GM21423 (cell line): ENCODE data around the gene GDAP1L1.

Experiments used
- ATAC-seq: cut with Tn5 transposase; IDR thresholded peaks from one replicate; pipeline ENCODE4 v1.9.1; 2021; ENCODE audit warnings: mild to moderate bottlenecking, moderate library complexity; ENCODE audit not compliant: unreplicated experiment

The GDAP1L1 gene

DNA sequence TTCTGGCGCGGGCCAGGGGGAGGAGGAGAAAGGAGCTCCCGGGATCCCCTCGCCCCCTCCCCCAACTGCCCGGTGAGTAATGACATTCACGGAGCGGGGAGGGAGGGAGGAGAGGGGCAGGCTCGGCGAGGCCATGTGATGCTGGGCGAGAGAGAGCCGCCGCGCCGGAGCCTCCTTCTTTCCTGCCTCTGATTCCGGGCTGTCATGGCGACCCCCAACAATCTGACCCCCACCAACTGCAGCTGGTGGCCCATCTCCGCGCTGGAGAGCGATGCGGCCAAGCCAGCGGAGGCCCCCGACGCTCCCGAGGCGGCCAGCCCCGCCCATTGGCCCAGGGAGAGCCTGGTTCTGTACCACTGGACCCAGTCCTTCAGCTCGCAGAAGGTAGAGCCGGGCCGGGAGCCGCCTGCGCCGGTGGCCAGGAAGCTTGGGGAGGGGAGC, at the start of gene GDAP1L1:
TSS of gene GDAP1L1 (plus strand) at position 178 of the 441 bp plus-strand sequence. CDS start at position 205, 27 bp downstream.
- no peak for ATAC-seq

DNA sequence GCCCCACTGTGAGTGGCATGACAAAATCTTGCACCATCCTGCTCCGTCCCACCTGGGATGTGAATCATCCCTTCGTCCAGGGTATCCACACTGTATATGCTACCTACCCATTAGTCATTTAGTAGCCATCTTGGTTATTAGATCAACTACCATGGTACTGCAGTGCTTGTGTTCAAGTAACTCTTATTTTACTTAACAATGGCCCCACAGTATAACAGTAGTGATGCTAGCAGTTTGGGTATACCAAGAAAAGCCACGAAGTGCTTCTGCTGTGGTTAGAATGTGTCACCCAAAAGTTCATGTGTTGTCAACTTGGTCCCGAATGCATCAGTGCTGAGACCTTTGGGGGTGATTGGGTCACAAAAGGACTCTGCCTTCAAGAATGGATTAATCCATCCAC, 48.2 kb upstream of the GDAP1L1 start:
- ATAC-seq: no peak

DNA sequence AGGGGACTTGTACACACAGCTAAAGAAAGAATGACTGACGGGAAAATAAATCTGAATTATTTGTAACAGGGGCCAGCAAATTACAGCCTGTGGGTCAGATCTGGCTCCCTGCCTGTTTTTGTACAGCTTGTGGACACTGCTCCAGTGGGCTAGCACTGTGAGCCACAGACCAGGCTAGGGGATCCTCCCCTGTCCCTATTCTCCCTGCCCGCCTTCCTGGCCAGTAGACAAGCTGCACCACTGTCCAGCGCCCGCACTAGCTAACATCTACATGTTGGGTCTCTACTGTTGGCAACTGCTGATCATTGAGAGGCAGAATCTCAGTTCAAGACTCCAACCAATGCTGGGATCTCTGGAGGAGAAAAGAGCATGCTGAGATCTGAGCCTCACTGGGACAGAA, 47.2 kb upstream of the GDAP1L1 start:
- ATAC-seq: no peak

DNA sequence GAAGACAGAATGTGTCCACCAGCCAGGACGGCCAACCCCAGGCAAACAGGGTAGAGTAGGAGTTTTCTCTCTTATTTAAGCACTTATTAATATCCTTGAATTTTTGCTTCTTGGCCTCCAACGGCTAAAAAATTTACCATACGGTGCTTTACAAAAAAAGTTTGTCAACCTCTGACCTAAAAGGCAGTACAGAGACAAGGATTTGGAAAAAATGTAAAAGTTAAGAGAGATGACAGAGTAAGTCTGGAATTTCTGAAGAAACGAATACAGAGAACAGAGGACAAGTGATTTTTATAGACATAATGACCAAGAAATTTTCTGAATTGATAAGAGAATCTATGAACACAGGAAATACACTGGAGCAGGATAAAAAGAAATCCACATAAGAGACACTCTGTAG, 46.7 kb upstream of the GDAP1L1 start:
- ATAC-seq: no peak

DNA sequence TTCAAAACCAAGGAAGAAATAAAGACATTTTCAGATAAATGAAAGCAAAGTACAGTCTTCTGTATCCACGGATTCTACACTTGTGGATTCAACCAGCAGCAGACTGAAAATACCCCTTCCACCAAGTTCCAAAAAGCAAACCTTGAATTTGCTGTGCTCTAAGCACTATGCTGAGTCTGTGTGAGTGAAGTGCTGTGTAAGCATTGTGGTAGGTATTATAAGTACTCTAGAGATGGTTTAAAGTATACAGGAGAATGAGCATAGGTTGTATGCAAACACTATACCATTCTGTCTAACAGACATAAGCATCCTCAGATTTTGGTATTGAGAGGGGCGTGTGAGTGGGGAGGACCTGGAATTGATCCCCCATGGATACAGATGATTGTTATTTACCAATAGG, 46.1 kb upstream of the GDAP1L1 start:
- ATAC-seq: no peak

DNA sequence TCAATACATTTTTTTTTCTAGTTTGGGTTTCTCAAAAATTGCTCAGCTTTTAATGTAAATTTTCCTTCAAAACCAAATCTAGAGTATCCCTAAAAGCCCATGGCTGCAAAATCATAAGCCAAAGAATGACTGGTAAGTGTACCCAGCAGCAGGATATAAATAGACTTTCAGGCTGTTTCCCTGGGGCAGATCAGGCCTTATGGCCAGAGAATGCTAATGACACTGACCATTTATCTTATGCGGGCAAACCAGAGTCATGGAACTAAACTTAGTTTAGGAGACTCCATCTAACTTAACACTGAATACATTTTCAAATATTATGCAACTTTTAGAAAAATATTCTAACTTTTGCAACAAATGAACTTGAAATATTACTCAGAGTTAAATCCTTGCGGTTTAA, 43.9 kb upstream of the GDAP1L1 start:
- no peak for ATAC-seq

DNA sequence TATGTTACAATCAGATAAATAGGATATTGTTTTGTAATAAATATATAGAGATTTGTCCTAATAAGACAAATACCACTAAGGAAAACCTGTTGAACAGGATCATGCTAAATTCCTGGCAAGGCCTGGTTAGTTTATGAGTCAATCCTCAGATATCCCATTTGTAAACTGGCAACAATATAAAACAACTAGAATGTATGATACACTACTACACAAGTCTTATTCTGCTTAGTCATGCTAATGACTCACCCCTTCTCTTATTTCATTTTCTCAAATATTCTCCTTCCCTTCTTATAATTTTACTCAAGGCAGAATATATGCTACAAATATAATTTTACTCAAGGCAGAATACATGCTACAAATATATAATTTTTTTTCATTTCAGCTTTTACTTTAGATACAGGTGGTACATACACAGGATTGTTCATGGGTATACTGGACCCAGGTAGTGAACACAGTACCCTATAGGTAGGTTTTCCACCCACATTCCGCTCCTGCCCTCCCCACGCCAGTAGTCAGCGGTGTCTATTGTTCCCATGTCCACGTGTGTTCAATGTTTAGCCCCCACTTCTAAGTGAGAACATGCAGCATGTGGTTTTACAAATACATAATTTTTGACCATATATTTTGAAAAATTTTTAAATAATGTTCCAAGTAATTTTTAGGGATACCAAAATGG, 42.8 kb upstream of the GDAP1L1 start:
- ATAC-seq: no peak

DNA sequence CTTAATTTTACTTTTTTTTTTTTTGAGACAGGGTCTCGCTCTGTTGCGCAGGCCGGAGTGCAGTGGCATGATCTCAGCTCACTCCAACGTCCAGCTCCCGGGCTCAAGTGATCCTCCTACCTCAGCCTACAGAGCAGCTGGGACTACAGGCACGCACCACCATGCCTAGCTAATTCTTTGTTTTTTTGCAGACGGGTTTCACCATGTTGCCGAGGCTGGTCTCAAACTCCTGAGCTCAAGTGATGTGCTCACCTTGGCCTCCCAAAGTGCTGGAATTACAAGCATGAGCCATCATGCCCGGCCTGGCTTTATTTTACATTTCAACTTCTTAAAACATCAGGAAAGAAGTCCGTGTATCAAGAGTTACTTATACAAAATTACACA, 42.3 kb upstream of the GDAP1L1 start:
- no peak for ATAC-seq

DNA sequence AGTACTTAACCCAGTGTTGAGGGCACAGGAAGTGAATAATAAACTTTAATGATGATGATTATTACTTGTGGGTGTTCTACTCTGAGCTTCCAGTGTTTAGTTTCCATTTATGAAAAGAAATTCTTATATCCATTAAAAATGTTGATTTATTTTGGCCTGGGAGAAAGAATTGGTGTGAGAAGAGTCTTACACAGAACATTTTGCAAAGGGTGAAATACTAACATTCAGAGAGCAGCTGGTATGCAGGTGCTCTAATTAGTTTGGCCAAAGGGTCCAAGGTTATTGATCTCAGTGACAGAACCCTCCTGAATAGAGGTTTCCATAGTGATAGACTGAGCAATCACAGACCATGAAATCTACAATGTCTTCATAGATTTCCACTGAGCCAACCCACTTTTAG, 41.0 kb upstream of the GDAP1L1 start:
- no peak for ATAC-seq

DNA sequence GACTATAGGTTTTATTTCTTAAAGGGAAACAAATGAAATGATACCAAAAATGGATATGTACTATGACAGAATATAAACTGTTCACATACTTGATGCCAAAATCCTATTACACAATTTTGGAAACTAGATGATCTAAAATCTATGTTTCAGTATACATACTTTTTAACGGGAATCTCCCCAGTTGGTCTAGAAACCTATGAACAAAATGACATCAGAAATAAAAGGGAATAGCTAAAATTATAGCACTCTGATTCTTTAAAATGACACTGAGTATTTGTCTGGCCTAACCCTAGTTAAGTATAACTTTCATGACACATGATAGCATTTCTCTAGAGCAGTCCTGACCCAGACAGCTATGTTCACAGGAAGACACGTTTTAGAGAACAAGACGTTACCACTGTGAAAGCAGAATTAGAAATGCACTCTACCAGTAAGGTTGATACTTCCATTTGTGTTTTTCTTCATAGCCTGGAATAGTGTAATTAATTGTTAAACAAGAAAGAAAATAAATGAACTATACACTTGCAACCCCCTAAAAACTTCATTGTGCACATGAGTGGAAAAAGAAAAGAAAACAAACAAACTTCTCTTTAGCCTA, 39.9 kb upstream of the GDAP1L1 start:
- no peak for ATAC-seq

DNA sequence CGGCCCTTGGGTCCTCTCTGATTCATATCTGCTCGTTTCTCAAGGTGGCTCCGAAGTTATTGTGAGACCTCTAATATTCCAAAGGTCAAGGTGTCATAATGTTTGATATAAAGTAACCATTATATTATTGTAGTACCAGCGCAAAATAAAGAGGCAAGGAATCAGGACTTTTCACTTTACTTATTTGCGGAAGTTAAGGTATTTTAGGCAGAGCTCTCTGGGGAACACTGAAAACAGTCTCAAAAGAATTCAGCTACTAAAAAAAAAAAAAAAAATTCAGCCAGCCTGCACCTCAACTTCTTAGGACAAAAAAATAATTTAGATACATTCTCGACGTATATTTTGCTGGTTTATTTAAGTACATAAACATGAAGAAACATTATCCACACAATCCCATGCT, 38.9 kb upstream of the GDAP1L1 start:
- no peak for ATAC-seq

DNA sequence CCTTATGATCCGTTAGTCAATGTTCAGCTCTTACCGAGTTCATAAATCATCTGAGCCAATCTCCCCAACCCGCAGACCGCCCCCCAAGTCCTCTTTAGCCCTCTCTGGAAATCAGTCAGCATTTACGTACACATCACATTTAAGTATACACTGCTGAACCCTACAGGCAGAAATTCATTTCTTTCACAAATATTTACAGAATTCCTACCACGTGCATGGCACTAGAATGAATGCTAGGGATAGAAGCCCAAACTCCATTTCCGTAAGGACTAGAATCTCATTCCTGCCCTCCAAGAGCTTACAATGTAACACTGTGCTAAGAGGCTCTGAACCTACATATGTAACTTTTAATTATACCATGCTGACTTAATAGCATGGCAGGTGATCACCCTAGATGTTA, 38.3 kb upstream of the GDAP1L1 start:
- no peak for ATAC-seq

DNA sequence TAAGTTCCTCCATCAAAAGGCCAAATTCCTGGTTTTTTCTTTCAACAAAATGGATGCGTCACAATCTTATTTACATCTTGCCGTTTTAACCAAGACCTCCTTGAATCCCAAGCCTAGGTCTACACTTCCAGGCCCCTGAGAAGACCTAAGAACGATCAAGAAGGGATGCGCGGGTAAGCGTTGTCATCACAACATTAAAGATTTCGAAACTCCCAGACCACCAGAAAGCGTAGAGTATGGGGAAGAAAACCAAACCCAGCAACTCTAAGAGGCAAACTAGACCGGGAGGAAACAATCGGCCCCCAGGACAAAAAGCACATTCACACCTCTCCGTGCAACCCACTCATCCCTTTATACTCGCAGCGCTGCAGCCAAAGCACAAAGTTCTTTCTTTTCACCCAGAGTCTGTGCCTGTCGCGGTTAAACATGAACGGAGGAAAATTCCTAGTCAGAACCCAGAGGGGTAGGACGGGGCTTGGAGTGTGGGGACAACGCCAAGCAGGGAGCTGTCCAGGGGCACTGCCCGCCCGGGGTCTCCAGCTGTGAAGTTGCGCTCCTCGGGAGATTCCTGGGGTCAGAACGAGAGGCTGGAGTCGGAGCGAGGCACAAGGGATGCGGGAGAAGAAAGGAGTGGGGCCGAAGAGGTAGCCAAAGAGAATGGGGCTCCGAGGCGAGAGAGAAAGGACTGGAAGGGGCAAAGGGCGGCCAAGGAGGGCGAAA, 37.3 kb upstream of the GDAP1L1 start:
- no peak for ATAC-seq

DNA sequence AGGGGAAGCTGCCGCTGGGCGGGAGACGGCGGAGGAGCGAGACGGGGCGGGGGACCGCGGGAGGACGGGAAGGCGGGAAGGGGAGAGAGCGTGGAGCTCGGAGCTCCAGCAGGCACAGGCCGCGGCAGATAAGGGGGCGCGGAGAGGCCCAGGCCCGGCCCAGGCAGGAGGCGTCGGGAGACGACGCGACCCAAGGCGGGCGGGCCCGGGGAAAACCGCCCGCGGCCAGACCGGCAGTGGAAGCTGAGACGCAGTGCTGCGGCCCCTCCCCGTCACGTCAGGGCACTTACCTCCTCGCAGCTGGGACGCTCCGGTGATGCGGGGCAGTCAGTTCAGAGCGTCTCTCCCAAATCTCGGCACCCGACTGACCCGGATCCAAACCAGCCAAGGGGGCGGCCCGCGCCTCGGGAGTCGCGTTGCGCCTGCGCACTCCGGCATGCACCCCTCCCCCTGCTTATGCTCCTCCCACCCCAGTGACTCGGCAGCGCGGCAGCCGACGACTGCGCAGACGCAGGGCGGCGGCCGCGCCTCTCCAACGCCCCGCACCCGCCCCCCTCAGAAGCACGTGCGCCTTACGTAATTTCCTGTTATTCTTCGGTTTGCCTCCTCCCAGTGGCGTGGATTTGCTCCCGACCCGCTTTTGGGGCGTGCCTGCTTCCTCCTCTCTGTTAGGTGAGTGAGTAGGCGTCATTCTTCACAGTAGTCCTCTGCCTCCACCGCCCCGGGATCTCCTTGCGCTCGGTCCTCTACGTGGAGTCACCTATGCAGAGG, 36.5 kb upstream of the GDAP1L1 start, which contains the start of gene OSER1:
TSS of gene OSER1 (minus strand) at position 366 of the 771 bp plus-strand sequence. CDS start 3,814 bp downstream, outside the sequence.
- ATAC-seq: peak; percentile 82

DNA sequence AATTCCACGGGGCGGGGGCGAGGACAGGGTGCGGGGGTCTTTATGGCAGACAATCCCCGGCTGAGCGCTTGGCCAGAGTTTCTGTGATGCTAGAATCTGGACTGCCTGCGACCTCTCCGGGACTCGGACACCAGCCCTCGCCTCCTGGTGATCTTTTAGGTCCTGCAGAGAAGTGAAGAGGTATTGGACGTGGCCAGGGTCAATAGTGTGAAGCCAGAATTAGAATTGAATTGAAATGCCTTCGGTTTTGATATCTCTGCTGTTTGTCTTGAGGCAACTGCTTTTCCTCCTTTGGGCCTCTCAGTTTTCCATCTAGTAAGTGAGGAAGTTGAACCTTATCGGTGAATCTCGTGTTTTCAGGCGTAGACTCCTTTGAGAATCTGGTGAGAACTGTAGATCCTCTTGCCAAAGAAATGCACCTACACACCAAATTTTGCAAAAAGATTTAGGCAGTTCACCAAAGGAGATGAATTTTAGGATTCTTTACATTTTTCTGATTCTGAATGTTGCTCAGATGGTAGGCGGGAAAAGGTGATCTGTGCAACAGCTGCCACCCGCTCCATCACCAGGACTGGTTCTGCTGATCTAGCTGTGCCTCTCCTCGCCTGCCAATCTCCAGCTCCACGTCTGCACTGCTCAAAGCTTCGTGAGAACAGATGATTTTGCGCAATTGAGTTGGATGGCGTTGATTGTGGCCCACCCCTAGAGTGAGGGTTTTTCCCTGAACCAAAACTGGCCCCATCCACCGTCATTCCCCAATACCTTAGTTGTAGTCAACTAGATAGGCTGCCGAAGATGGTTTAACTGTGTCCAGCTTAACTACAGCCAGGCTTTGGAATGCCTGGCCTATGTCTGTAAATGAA, 35.7 kb upstream of the GDAP1L1 start:
- ATAC-seq: no peak

DNA sequence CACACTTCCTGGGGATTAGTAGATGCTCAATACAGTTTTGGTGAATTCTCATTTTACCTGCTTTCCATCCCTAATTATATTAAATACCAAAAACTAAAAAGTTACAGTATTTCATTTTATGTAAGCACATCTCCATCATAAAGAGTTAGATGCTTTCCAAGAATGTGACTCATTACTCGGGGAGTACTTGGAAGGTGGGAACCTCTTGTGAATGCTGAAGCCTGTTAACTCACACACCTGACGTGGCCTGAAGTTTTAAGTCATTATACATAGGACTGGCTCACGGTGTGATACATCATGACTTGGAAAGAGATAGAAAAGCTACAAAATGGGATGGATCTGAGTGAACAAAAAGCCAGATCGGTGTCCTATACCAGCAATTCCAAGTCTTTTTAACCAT, 34.3 kb upstream of the GDAP1L1 start:
- no peak for ATAC-seq

DNA sequence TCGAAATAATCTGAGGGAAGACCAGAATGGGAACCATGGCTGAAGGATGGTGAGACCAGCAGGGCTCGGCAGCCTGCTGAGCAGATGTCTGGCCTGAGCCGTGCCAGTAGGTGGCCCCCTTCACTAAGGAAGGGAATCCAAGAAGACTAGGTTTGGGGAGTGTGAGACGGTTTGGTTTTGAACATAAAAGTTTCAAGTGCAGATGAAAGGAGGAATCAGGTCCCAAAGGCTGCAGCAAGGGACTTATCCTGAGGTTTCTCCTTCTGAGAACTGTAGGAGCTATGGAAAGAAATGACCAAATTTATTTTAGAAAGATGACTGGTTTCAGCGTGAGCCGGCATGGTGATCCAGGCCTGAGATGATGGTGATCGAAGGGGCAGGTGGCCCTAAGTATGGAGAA, 32.0 kb upstream of the GDAP1L1 start:
- no peak for ATAC-seq

DNA sequence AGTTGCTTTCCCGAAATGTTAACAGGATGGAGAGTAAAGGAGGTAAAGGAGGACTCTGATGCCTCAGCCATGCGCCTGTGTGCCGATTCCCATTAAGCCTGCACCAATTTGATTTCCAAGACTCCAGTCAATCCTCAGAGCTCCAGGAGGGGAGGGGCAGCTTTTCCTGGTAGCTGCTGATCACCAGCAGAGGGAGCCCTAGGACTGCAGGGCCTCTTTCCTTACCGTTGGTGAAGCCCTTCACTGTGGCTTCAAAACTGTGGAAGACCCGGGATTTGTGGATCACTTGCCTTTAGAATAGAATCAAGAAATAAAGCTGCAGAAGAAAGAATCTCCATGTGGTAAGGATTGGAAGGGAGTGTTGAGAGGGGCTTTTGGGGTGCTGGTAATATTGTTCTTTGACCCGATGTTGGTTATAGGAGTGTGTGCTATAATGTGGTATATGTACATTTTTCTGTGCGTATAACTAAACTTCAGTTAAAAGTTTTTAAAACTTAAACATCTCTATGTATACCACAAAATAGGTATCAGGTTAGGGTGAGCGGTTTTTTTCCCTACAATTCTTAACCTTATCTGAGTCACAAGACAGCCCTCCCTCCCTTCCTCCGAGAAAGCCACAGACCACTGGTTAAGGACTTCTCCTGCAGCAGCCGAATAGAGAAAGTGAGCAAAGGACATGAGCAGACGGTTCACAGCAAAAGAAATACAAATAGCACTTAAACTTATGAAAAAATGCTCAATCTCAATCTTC, 29.6 kb upstream of the GDAP1L1 start:
- ATAC-seq: no peak

DNA sequence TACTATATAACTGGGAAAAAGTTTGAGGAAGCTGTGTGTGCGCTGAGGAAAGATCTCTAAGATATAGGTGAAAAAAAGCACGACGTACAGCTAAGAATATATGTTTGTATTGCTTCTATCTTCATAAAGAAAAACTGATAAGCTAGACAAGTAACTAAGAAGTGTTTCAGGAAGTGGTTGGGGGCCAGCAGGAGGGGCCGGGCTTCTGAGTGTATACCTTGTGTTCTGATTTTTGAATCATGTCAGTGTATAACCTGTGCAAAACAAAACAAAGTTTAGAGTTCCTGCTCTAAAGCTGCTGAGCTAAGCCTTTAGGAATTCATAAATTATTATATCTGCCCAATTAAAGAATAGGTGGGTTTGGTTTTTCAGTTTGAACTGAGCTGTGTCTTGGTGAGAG, 28.7 kb upstream of the GDAP1L1 start:
- no peak for ATAC-seq
